HG03460 (cell line): ENCODE results near the gene MMS22L.
"Not testable (repeated sequence)": the region's sequence is repeated elsewhere in the genome, so short reads cannot be mapped to it uniquely, and the experiment has no call there.

Source experiments
- ATAC-seq: cut with Tn5 transposase; IDR thresholded peaks from one replicate; pipeline ENCODE4 v1.9.1; 2021; ENCODE audit not compliant: unreplicated experiment

MMS22L gene

GRCh38 chr6:97246842-97247241 is 36.2 kb downstream of the MMS22L start:
- no peak for ATAC-seq

DNA sequence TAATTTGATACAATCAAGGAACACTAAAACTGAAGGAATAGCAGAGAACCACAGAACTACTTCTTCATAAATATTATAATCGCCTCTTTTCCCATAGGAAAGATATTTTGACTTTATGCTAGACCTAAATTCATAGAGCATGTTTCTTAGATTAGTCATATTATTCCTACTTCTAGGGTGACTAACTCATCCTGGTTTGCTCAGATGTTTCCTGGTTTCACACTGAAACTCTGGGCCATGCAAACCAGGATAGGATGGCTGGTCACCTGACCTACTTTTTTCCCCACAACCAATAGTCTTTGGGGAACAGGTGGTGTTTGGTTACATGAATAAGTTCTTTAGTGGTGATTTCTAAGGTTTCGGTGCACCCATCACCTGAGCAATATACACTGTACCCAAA is 42.8 kb downstream of the MMS22L start:
- ATAC-seq, result no peak

DNA sequence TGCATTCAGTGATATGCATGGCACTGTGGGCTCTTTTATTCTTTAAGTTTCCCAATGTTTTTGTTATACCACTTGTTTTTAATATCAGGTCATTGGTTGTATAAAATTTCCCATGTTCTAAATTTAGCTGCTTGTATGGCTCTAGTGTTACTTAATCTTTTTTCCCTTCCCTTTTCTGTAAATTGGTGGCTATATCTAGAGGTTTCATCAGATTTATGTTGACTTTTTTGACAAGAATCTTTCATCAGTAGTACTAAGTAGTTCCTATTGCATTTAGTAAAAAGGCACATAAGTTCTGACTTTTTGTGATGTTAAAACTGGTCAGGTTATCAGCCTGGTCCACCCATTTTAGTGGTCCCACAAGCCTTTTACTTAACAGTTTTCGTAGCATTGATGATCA is 51.1 kb downstream of the MMS22L start:
- no peak for ATAC-seq

DNA sequence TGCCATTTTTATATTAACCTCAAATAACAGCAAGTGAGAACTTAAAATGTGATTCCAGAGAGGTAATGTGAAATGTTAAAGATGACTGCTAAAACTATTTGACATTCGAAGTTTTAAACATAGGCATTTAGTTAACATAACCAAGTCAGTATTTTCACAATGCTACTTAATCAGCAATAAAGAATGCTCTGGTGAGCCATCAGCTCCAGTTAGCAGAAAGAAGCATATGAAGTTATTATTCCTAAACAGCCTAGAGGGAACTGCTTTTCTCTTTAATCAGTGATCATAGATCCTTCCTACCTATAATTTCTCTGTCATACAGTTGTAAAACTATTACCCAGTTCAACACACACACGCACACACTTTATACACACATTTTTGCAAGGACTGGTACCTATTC is 60.1 kb downstream of the MMS22L start:
- no peak for ATAC-seq

DNA sequence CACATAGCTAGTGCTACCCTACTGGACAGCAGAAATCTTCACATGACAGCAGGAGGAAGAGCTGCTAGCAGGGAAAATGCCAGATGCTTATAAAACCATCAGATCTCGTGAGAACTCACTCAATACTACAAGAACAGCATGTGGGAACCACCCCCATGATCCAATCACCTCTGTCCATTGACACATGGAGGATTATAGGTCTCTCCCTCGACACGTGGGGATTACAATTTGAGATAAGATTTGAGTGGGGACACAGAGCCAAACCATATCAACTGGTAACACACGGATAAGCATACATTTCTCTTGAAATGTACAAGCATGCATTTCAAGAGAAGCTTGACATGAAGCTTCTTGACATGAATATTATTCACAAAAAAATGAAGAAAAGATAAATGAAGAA is 64.1 kb downstream of the MMS22L start:
- no peak for ATAC-seq

GRCh38 chr6:97215157-97215769 is 67.8 kb downstream of the MMS22L start:
- no peak for ATAC-seq

GRCh38 chr6:97214671-97215070 is 68.3 kb downstream of the MMS22L start:
- ATAC-seq, result no peak

- peak; percentile 63 for ATAC-seq
These were observed 75.6 kb downstream of the MMS22L start for GRCh38 chr6:97207383-97207782.

DNA sequence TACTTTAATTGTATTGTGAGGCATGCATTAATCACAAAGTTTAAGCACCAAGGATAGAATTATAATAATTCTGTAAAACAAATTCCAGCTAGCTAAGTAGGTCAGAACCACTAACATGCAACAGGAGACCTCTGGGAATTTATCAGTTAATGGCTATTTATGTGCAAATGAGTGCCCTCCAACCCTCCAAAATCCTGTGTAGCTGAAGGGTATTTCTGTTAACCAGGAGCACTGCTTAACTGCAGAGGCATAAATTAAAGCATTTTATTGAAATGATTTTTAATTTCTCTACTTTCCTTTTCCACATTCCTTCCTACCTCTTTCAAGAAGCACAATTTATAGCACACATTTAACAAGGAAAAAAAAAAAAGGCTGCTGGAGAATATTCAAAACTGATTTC is 77.0 kb downstream of the MMS22L start:
- ATAC-seq, result no peak

DNA sequence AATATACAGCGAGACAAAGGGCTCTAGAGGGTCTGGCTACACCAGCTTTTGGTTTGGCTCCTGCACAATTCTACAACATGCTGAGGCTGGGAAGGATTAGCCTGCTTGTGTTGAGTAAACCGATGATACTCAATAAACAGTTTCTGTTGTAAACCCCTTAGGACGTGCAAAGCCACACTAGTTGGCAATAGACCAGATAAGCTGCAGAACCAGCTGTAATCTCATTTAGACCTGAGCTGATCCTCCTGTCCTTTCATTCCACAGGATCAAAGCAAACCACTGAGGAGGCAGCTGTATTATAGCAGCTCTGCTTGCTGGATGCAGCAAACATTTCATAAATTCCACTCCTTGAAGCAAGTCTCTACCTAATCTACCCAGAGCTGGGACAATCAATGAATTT is 79.7 kb downstream of the MMS22L start:
- ATAC-seq, result no peak

- ATAC-seq, result no peak
These were observed 84.9 kb downstream of the MMS22L start for GRCh38 chr6:97198046-97198565.

GRCh38 chr6:97195117-97195516 is 87.9 kb downstream of the MMS22L start:
- ATAC-seq, result no peak

GRCh38 chr6:97189767-97190166 is 93.2 kb downstream of the MMS22L start:
- ATAC-seq, result no peak

DNA sequence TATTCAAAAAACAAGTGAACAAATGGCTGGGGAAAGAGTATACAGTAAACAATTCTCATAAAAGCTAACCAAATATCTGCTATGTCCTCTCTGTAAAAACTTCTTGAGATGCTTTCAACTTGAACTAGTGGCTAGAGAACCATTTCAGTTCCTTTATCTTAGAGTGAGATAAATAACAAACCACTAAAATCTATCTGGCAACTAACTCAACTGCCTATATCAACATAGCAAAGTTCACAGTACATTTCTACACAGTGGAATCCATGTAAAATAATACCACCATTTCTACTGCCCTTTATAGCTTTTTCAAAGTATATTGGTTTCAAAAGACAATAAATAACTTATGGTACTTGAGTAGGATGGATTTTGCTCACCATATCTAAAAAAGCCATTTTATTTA is 95.1 kb downstream of the MMS22L start:
- ATAC-seq, result no peak

DNA sequence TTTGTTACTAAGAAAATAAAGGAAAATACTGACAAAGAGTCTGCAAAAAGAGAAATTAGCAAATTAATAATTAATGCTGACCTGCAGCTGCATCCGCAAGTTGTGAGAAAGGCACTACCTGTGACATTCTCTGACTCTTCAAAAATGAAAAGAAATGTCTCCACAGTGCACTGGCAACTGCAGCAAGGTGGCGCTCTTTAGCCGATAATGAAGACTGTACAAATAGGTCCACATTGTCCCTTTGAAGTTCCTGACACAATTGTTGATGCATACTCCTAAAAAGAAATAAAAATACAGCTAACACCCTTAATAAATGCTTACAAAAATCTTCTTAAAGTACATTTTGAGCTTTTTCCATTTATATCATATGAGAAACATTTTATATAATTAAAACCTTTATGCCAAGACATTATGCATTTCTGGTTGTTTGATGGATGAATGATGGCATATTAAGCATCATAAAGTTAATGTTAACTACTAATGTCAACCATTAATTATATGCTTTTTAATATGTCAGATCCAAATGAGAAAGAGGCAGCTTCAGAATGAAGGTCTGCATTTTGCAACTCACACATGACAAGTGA is 96.5 kb downstream of the MMS22L start:
- peak; percentile 95 for ATAC-seq

DNA sequence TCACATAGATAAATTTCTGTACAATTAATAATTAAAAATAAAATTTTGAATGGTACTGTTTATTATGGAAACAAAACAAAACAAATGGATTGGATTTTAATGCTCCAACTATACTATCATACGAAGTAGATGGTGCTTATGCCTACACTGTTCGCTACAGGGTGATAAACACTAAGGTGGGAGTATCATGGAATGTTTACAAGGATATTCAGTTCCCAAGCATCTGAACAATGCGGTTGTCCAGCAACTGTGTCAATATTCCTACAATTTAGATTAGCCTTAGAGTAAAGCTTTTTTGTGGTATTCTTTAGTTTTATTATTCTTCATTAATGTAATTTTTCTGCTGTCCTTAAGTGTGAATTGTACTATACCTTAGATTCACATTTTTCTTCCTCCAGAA is 105.1 kb downstream of the MMS22L start:
- no peak for ATAC-seq

DNA sequence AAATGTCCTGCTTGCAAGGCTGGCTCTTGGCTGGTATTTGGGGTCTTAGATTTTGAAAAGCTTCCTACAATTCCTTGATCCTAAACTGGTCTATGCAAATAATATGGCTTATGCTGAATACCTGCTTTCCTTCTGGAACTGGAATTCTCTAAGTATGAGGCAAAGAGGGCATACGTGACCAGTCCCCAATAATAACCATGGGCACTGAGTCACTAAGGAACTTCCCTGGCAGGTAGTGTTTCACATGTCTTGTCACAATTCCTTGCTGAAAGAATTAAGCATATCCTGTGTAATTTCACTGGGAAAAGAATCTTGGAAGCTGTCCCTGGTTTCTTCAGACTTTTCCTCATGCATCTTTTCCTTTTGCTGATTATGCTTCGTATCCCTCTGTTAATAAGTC is 106.5 kb downstream of the MMS22L start:
- ATAC-seq, result no peak

DNA sequence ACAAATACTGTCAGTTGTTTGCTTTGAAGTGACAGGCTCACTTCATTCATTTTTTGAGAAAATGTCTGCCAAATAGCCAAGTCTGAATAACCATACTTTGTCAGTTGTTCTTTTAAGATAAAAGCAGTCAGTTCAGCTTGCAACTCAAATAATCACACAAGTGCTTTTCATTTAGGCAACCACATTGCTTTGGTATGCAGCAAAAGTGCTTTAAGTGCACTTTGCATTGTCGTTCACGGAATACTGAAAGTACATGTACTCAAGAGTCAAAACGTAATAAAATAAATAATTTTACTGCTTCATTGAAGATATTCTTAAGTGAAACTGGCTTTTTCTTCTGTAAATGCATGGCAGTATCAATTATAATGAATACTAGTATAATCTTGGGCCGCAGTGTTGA is 107.2 kb downstream of the MMS22L start:
- ATAC-seq, result no peak

DNA sequence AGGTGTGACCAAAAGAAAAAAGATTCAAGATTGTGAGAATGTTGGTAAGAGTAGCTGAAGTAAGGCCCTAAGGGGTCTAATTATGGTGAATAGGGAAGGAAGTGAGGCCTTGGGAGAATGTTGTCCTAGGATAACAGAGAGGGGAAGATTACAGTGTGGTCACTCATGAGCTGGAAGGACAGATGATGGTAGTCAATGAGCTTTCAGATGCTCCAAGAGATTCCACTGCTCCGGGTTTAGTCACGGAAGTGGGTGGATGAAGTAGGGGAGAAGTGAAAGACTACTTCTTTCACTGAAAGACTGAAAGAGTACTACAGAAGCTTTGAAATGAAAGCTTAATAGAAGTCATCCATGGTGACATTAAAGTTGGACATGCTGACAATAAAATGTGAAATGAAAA is 108.5 kb downstream of the MMS22L start:
- no peak for ATAC-seq

GRCh38 chr6:97160280-97160679 is 122.7 kb downstream of the MMS22L start:
- no peak for ATAC-seq

DNA sequence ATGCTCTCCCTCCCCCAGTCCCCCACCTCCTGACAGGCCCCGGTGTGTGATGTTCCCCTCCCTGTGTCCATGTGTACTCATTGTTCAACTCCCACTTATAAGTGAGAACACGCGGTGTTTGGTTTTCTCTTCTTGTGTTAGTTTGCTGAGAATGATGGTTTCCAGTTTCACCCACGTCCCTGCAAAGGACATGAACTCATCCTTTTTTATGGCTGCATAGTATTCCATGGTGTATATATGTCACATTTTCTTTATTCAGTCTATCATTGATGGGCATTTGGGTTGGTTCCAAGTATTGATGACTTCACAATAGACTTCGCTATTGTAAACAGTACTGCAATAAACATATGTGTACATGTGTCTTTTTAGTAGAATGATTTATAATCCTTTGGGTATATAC is 127.6 kb downstream of the MMS22L start:
- not testable (repeated sequence) for ATAC-seq

- ATAC-seq, result no peak
These were observed 129.0 kb downstream of the MMS22L start for GRCh38 chr6:97154015-97154414.

GRCh38 chr6:97151601-97152000 is 131.4 kb downstream of the MMS22L start:
- no peak for ATAC-seq
